ENCODE measurements around the gene HLCS. TPM values are rescaled to one million over a fixed set of nuclear protein-coding genes. Genes with fewer than 3 reads are reported as not detected.

Gene HLCS
- total RNA-seq, 1 donor = 59.7 TPM

- H2AFZ ChIP-seq (ENCODE audit: low read length) = no peak overlapping the region
- no peak overlapping the region for H3K27ac ChIP-seq (ENCODE audit: low read depth, low read length)
- H3K36me3 ChIP-seq (ENCODE audit: insufficient read depth, low read length) = peaks cover 17% of the 10 kb centered on the region
- H3K4me1 ChIP-seq (ENCODE audit: insufficient read depth, low read length) = no peaks in the 10 kb centered on the region
- no peaks in the 10 kb centered on the region for H4K20me1 ChIP-seq (ENCODE audit: insufficient read depth, low read length)
- H3K4me3 ChIP-seq (ENCODE audit: insufficient read depth, low read length) = no peak overlapping the region
- H3K4me2 ChIP-seq (ENCODE audit: insufficient read depth, low read length) = no peak overlapping the region
- H3K9me3 ChIP-seq (ENCODE audit: low read depth, low read length) = no peaks in the 10 kb centered on the region
- peaks cover 14% of the 10 kb centered on the region for H3K79me2 ChIP-seq (ENCODE audit: insufficient read depth, low read length)
- TF ChIP-seq, protein P1, sequence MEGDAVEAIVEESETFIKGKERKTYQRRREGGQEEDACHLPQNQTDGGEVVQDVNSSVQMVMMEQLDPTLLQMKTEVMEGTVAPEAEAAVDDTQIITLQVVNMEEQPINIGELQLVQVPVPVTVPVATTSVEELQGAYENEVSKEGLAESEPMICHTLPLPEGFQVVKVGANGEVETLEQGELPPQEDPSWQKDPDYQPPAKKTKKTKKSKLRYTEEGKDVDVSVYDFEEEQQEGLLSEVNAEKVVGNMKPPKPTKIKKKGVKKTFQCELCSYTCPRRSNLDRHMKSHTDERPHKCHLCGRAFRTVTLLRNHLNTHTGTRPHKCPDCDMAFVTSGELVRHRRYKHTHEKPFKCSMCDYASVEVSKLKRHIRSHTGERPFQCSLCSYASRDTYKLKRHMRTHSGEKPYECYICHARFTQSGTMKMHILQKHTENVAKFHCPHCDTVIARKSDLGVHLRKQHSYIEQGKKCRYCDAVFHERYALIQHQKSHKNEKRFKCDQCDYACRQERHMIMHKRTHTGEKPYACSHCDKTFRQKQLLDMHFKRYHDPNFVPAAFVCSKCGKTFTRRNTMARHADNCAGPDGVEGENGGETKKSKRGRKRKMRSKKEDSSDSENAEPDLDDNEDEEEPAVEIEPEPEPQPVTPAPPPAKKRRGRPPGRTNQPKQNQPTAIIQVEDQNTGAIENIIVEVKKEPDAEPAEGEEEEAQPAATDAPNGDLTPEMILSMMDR (IDR thresholded peaks at IDR 0.05; ENCODE audit: extremely low read depth, low read depth, low read length) = no peak
- no peaks in the 10 kb centered on the region for H3K27me3 ChIP-seq (ENCODE audit: insufficient read depth, low read length)
- no peak for DNase-seq (ENCODE audit: insufficient read length, low spot score, missing footprints)
Measured at GRCh38 chr21:36964398-36964797, 2.1 kb downstream of the HLCS start.

GRCh38 chr21:36962098-36962780 is 4.2 kb downstream of the HLCS start:
- H2AFZ ChIP-seq (ENCODE audit: low read length) = no peak overlapping the region
- no peaks in the 10 kb centered on the region for H3K9me3 ChIP-seq (ENCODE audit: low read depth, low read length)
- DNase-seq (ENCODE audit: insufficient read length, low spot score, missing footprints) = no peak
- no peak overlapping the region for H3K4me3 ChIP-seq (ENCODE audit: insufficient read depth, low read length)
- H3K4me2 ChIP-seq (ENCODE audit: insufficient read depth, low read length) = no peak overlapping the region
- no peaks in the 10 kb centered on the region for H4K20me1 ChIP-seq (ENCODE audit: insufficient read depth, low read length)
- TF ChIP-seq, protein P1 (IDR thresholded peaks at IDR 0.05; ENCODE audit: extremely low read depth, low read depth, low read length) = no peak
- no peaks in the 10 kb centered on the region for H3K27me3 ChIP-seq (ENCODE audit: insufficient read depth, low read length)
- peaks cover 14% of the 10 kb centered on the region for H3K79me2 ChIP-seq (ENCODE audit: insufficient read depth, low read length)
- no peak overlapping the region for H3K27ac ChIP-seq (ENCODE audit: low read depth, low read length)
- H3K36me3 ChIP-seq (ENCODE audit: insufficient read depth, low read length) = peaks cover 18% of the 10 kb centered on the region
- no peaks in the 10 kb centered on the region for H3K4me1 ChIP-seq (ENCODE audit: insufficient read depth, low read length)

- no peaks in the 10 kb centered on the region for H4K20me1 ChIP-seq (ENCODE audit: insufficient read depth, low read length)
- no peak overlapping the region for H2AFZ ChIP-seq (ENCODE audit: low read length)
- H3K9me3 ChIP-seq (ENCODE audit: low read depth, low read length) = no peaks in the 10 kb centered on the region
- no peak for DNase-seq (ENCODE audit: insufficient read length, low spot score, missing footprints)
- TF ChIP-seq, protein P1 (IDR thresholded peaks at IDR 0.05; ENCODE audit: extremely low read depth, low read depth, low read length) = no peak
- H3K27ac ChIP-seq (ENCODE audit: low read depth, low read length) = no peak overlapping the region
- no peak overlapping the region for H3K4me3 ChIP-seq (ENCODE audit: insufficient read depth, low read length)
- peaks cover 22% of the 10 kb centered on the region for H3K36me3 ChIP-seq (ENCODE audit: insufficient read depth, low read length)
- H3K27me3 ChIP-seq (ENCODE audit: insufficient read depth, low read length) = no peaks in the 10 kb centered on the region
- H3K79me2 ChIP-seq (ENCODE audit: insufficient read depth, low read length) = peaks cover 11% of the 10 kb centered on the region
- no peak overlapping the region for H3K4me2 ChIP-seq (ENCODE audit: insufficient read depth, low read length)
- H3K4me1 ChIP-seq (ENCODE audit: insufficient read depth, low read length) = no peaks in the 10 kb centered on the region
Measured at GRCh38 chr21:36960676-36961284, 5.7 kb downstream of the HLCS start.

DNA sequence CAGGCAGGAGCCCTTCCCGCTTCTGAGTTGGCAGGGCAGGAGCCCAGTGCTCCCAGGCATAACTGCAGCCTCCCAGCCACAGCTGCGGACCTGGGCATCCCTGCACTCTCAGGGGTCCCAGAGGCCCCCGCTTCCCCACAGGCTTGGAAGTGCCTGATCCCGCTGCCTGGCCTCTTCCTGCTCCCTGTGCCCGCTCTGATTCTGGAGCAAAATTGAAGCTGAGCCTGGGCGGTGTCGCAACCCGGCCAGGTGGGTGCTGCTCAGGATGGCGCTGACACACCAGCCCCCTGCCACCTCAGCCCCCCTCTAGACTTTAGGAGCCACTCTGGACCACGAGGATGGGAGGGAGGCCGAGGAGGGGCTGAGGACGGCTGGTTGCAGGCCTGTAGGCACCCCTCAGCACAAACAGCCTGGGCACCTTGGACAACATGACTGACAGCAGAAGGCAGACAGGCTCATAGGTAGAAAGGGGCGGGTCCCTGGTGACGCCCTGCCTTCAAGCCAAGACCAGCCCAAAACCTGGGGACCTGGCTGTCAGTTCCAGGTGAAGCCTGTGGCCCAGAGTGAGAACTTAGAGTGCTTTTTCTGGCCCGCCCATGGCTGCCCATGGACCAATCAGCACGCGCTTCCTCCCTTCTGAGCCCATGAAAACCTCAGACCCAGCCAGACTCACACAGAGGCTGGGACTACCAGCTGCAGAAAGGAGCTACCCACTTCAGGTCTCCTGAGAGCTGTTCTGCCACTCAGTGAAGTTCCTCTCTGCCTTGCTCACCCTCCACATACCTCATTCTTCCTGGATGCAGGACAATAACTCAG is 7.2 kb downstream of the HLCS start:
- H3K27ac ChIP-seq (ENCODE audit: low read depth, low read length) = no peak overlapping the region
- H3K79me2 ChIP-seq (ENCODE audit: insufficient read depth, low read length) = peaks cover under 1% of the 10 kb centered on the region
- no peaks in the 10 kb centered on the region for H3K9me3 ChIP-seq (ENCODE audit: low read depth, low read length)
- H3K27me3 ChIP-seq (ENCODE audit: insufficient read depth, low read length) = no peaks in the 10 kb centered on the region
- H3K4me1 ChIP-seq (ENCODE audit: insufficient read depth, low read length) = no peaks in the 10 kb centered on the region
- TF ChIP-seq, protein P1 (IDR thresholded peaks at IDR 0.05; ENCODE audit: extremely low read depth, low read depth, low read length) = no peak
- no peak overlapping the region for H3K4me2 ChIP-seq (ENCODE audit: insufficient read depth, low read length)
- H4K20me1 ChIP-seq (ENCODE audit: insufficient read depth, low read length) = no peaks in the 10 kb centered on the region
- no peak for DNase-seq (ENCODE audit: insufficient read length, low spot score, missing footprints)
- no peak overlapping the region for H2AFZ ChIP-seq (ENCODE audit: low read length)
- no peak overlapping the region for H3K4me3 ChIP-seq (ENCODE audit: insufficient read depth, low read length)
- H3K36me3 ChIP-seq (ENCODE audit: insufficient read depth, low read length) = peaks cover 22% of the 10 kb centered on the region

Data from osteoblast (primary cell).